ENCODE measurements around the gene TPSB2.
"Not testable (repeated sequence)": the region's sequence is repeated elsewhere in the genome, so short reads cannot be mapped to it uniquely, and the experiment has no call there.

DNA sequence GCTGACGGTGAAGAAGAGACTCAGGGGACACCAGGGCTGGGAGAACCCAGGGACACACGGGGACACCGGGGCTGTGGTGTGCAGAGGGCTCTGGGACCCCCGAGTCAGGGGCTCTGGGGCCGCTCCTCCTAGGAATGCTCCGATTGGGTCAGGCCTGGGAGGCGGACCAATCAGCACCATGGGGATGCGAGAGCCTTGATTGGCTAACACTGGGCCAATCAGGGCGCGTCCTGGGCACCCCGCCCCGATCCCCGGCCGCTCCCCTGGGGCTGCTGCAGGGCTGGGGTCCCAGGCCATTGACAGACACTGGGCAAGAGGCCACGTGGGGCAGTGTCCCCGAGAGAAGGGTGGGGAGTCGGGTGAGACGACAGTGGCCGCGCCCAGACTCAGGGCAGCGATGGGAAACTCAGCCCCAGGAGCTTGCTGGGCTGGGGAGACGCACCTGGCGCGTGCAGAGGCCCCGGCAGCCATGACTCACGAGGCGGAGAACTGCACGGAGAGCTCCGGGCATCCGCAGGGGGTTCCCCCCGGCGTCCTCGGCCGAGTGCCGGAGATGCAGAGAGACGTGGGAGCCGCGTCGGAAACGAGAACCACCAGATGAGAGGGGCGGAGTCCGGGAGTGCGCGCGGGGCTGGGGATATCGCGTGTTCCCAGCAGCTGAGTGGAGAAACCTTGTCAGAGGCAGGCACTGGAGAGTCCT, 2.2 kb upstream of the TPSB2 start:
- TF ChIP-seq, protein P1, sequence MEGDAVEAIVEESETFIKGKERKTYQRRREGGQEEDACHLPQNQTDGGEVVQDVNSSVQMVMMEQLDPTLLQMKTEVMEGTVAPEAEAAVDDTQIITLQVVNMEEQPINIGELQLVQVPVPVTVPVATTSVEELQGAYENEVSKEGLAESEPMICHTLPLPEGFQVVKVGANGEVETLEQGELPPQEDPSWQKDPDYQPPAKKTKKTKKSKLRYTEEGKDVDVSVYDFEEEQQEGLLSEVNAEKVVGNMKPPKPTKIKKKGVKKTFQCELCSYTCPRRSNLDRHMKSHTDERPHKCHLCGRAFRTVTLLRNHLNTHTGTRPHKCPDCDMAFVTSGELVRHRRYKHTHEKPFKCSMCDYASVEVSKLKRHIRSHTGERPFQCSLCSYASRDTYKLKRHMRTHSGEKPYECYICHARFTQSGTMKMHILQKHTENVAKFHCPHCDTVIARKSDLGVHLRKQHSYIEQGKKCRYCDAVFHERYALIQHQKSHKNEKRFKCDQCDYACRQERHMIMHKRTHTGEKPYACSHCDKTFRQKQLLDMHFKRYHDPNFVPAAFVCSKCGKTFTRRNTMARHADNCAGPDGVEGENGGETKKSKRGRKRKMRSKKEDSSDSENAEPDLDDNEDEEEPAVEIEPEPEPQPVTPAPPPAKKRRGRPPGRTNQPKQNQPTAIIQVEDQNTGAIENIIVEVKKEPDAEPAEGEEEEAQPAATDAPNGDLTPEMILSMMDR (IDR thresholded peaks at IDR 0.05) = not testable (repeated sequence)
- not testable (repeated sequence) for TF ChIP-seq POLR2A (IDR thresholded peaks at IDR 0.05)

All from right lobe of liver (tissue), 4 donors.